Ovary (tissue), 9 donors: ENCODE measurements around the gene DGKG. TPM values are rescaled to one million over a fixed set of nuclear protein-coding genes. Genes with fewer than 3 reads are reported as not detected.

ENCODE experiments used
- DNase-seq, 5 donors: peaks; one replicate each; pipeline ENCODE4 v3.0.0-alpha.2; 2019 to 2020
- H3K27ac ChIP-seq, 2 donors: fragments of 200-600 bp; one replicate each; pipeline versions ENCODE4 v1.5.1 to v1.8.0; 2019 to 2022
- H3K27me3 ChIP-seq: fragments of 200-600 bp; one replicate; pipeline ENCODE4 v1.8.0; 2022
- H3K36me3 ChIP-seq: fragments of 200-600 bp; sonication (generic); one replicate; pipeline ENCODE4 v1.5.1; 2019
- H3K4me1 ChIP-seq: one replicate; pipeline ENCODE4 v1.8.1; 2013; ENCODE audit warnings: mild to moderate bottlenecking, moderate library complexity; ENCODE audit not compliant: insufficient read depth
- H3K4me3 ChIP-seq: fragments of 200-600 bp; sonication (generic); one replicate; pipeline ENCODE4 v1.5.1; 2017
- H3K9me3 ChIP-seq, 2 donors: fragments of 200-600 bp in 1 of 2; sonication (generic) in 1 of 2; one replicate each; pipeline versions ENCODE4 v1.5.1 to v1.8.1; 2013 to 2019; ENCODE audit warnings: mild to moderate bottlenecking in 1 of 2, moderate library complexity in 1 of 2
- CTCF ChIP-seq, 3 donors: fragments of 450-650 bp in 2 of 3; fragments of 200-600 bp in 1 of 3; IDR thresholded peaks; one replicate each; pipeline versions ENCODE4 v1.5.1 to v1.8.0; 2016 to 2022; ENCODE audit warnings: antibody characterized with exemption in 3 of 3, mild to moderate bottlenecking in 1 of 3
- EP300 ChIP-seq: sonication (generic); formaldehyde crosslinking; IDR thresholded peaks from one replicate; pipeline ENCODE4 v1.6.1; 2017; ENCODE audit warnings: antibody characterized with exemption
- POLR2A ChIP-seq: fragments of 450-650 bp; IDR thresholded peaks from one replicate; pipeline ENCODE4 v1.6.1; 2017; ENCODE audit warnings: antibody characterized with exemption, mild to moderate bottlenecking, moderate library complexity
- WGBS, 3 donors: extraction: QIAGEN DNeasy Blood & Tissue Kit in 1 of 3; methylation state at CpG; one replicate each; pipeline versions ENCODE4 v1.1.5 to v1.1.7; 2013 to 2017; 5-methylcytosine and 5-hydroxymethylcytosine counted together
- intact Hi-C, 4 donors: fragments of 100-400 bp; cut with DNase I; formaldehyde crosslinking; loops; one replicate each; pipeline versions ENCODE4 v1.11.0 to v1.15.1; 2022 to 2023
- polyA plus RNA-seq, 2 donors: library from polyadenylated mRNA; stranded (reverse); fragments of 200-250 nt in 1 of 2; fragments of 350-450 nt in 1 of 2; fragmentation: Illumina TruSeq in 1 of 2; extraction: RNeasy Lipid Tissue Mini Kit (QIAGEN cat#74804) in 1 of 2; gene quantifications; one replicate each; pipeline ENCODE4 v1.2.3, GENCODE V29; 2013 to 2014
- total RNA-seq, 7 donors: library from RNA; depleted of rRNA in 2 of 7; stranded (reverse); fragments of >200 nt in 2 of 7; fragmentation: NEBNext Ultra II Directional in 3 of 7; extraction: Animal tissue kit (Norgen Biotek cat#: 25700) in 3 of 7; gene quantifications; one replicate each; pipeline versions ENCODE4 v1.1.0 to v1.2.4, GENCODE V29; 2016 to 2023
- donor health status: DM: no; HTN: no; CAD: no; lungs with moderate emphysema.
- donor health status: DM: no; HTN: no; CAD: no.
- donor health status: Bipolar disorder and iron deficiency.
- donor health status: DM: yes; HTN: yes; CAD: no.
- donor health status: DM: no; HTN: no; CAD: no.
- donor health status: DM: yes; HTN: yes; CAD: no.

Gene DGKG
- total and polyA plus RNA-seq, 9 donors: 1.0 to 7.0 (median 4.1) TPM

DNA sequence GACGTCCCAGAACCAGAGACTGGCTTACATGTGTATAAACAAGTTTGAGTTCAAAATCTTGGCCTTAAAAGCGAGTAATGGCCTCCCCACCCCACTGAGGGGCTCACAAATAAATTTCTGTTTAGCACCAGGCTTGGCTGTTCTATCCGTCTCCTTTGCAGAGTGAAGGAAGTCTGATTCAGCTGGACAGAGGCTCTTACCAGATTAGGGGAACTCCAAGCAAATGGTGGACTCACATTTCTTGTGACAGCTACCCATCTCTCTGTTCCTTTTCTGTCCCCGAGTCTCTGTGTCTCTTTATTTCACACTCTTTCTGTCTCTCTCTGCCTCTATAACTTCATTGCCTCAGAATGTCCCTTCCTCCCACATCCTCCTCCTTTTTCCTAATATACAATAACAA, 62.7 kb downstream of the DGKG start:
- WGBS, 3 donors: 32 to 50% (median 42%) methylated on average over 4 of the region's 4 CpGs
- TF ChIP-seq CTCF (IDR thresholded peaks at IDR 0.05): no peak
- TF ChIP-seq POLR2A: no peak
- no peak for TF ChIP-seq EP300
- intact Hi-C loops: no loop called here
- Histone ChIP-seq H3K4me3 (no peak overlapping the region), H3K36me3 (no peaks in the 10 kb centered on the region), H3K4me1 (no peaks in the 10 kb centered on the region), H3K27ac (no peak overlapping the region), H3K27me3 (no peaks in the 10 kb centered on the region), H3K9me3 (no peaks in the 10 kb centered on the region)
- DNase-seq: no peak

- intact Hi-C loops: no loop called here
- Histone ChIP-seq H3K27me3 (no peaks in the 10 kb centered on the region), H3K9me3 (no peaks in the 10 kb centered on the region), H3K4me1 (no peaks in the 10 kb centered on the region), H3K36me3 (no peaks in the 10 kb centered on the region), H3K27ac (no peak overlapping the region), H3K4me3 (no peak overlapping the region)
- no peak for DNase-seq
- 45 to 60% (median 58%) methylated on average over 2 of the region's 2 CpGs for WGBS, 3 donors
- TF ChIP-seq POLR2A (no peak), CTCF (IDR thresholded peaks at IDR 0.05) (no peak), EP300 (no peak)
These were observed 63.2 kb downstream of the DGKG start for GRCh38 chr3:186298876-186299275.

GRCh38 chr3:186290796-186291195, 71.2 kb downstream of the DGKG start:
- H3K27me3 ChIP-seq: no peaks in the 10 kb centered on the region
- H3K36me3 ChIP-seq: no peaks in the 10 kb centered on the region
- no peak overlapping the region for H3K27ac ChIP-seq
- intact Hi-C loops: no loop called here
- TF ChIP-seq CTCF (IDR thresholded peaks at IDR 0.05): no peak
- TF ChIP-seq POLR2A: no peak
- no peak for TF ChIP-seq EP300
- no peak overlapping the region for H3K4me3 ChIP-seq
- H3K4me1 ChIP-seq: no peaks in the 10 kb centered on the region
- H3K9me3 ChIP-seq: no peaks in the 10 kb centered on the region
- DNase-seq: no peak
- 82 to 91% (median 90%) methylated on average over 2 of the region's 2 CpGs for WGBS, 3 donors

GRCh38 chr3:186287711-186288110, 74.3 kb downstream of the DGKG start:
- TF ChIP-seq POLR2A (no peak), CTCF (IDR thresholded peaks at IDR 0.05) (no peak), EP300 (no peak)
- Histone ChIP-seq H3K27ac (no peak overlapping the region), H3K4me1 (no peaks in the 10 kb centered on the region), H3K36me3 (no peaks in the 10 kb centered on the region), H3K9me3 (no peaks in the 10 kb centered on the region), H3K4me3 (no peak overlapping the region), H3K27me3 (no peaks in the 10 kb centered on the region)
- intact Hi-C loops: no loop called here
- DNase-seq: no peak

DNA sequence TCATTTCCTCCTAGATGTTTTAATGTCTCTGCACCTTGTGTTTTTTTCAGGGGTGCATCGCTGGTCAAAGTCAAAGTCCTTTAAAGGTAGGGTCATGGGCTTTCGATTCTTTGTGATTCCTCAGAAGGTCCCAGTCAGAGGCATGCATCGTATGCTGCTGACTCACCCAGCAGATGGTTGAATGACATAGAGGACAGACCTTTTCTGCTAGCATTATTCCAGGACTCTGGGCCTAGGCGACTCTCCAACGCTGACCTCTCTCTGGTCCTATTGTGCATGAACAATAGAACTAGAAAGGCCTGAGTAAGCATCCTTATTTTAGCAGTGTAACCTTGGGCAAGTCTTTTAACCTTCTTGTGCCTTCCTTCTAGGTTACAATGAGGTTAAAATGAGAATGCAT, 75.9 kb downstream of the DGKG start:
- Histone ChIP-seq H3K27me3 (no peaks in the 10 kb centered on the region), H3K4me3 (no peak overlapping the region), H3K36me3 (no peaks in the 10 kb centered on the region), H3K9me3 (no peaks in the 10 kb centered on the region), H3K27ac (no peak overlapping the region), H3K4me1 (no peaks in the 10 kb centered on the region)
- WGBS, 3 donors: 87 to 94% (median 90%) methylated on average over 5 of the region's 5 CpGs
- intact Hi-C loops: no loop called here
- DNase-seq: no peak
- TF ChIP-seq CTCF (IDR thresholded peaks at IDR 0.05): no peak
